Stimulated activated CD8-positive, alpha-beta memory T cell treated with anti-CD3 and anti-CD28 coated beads, Interleukin-12 subunit alpha, Interleukin-12 subunit beta, amount 100 ng/mL, for 1 hour (primary cell): ENCODE results near the gene UVSSA.
"Not testable (repeated sequence)": the region's sequence is repeated elsewhere in the genome, so short reads cannot be mapped to it uniquely, and the experiment has no call there.

ENCODE experiments used
- DNase-seq: peaks from one replicate; pipeline ENCODE4 v3.0.0-alpha.2; 2020; ENCODE audit warnings: low read depth

The UVSSA gene

DNA sequence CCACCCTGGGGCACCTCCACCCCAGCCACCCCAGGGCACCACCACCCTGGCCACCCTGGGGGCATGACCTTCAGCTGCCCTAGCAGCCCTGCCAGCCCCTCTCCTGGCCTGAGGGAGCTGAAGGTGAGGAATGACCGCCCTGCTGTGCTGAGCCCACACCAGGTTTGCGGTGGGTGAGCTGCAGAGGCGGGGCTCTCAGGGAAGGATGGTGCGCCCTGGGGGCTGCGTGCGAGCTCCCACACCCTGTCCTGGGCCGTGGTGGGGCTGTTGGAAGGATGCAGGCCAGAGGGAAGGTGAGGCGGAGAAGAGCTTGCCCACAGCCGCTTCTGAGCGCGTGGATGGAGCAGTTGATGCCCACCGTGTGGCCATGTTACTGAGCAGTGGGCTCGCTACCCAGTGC lies 17.7 kb downstream of the UVSSA start:
- DNase-seq: no peak

- no peak for DNase-seq
Observed at GRCh38 chr4:1365271-1366178, 18.5 kb downstream of the UVSSA start.

DNA sequence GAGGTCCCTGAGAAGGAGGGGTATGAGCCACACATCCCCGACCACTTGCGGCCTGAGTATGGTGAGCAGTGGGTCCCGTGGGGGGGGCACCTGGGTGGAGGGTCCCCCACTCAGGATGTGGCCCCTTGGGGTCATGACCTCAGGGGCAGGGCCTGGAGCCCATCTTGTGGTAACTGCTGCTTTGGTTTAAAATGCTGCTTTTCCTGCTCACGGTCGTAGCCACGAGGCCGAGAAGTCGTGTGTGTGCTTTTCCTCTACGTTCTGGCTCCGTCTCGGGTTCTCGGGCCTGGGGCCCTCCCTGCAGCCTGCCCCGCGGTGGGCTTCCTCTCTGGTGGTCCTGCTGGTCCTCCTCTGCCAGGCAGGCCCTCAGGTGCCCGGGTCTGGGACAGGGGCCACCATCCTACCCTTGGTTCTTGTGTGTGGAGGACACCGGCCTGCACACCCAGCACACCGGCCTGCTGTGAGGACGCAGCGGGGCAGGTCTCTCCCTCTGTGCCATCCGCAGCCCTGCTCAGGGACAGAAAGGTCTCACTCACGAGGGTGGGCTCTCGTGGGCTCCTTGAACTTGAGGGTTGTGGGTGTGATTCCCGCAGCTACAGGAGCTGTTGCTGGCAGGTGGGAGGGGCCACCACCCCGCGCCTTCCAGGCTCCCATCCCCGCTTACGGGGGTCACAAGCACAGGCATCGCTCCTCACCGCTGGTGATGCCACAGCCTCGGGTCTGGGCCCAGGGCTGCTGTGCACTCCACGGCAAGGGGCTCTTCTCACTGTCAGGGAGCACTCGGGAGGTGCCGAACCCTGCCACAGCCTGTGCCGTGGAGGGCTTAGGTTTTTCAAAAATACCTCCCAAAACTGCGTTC lies 19.6 kb downstream of the UVSSA start:
- no peak for DNase-seq

DNA sequence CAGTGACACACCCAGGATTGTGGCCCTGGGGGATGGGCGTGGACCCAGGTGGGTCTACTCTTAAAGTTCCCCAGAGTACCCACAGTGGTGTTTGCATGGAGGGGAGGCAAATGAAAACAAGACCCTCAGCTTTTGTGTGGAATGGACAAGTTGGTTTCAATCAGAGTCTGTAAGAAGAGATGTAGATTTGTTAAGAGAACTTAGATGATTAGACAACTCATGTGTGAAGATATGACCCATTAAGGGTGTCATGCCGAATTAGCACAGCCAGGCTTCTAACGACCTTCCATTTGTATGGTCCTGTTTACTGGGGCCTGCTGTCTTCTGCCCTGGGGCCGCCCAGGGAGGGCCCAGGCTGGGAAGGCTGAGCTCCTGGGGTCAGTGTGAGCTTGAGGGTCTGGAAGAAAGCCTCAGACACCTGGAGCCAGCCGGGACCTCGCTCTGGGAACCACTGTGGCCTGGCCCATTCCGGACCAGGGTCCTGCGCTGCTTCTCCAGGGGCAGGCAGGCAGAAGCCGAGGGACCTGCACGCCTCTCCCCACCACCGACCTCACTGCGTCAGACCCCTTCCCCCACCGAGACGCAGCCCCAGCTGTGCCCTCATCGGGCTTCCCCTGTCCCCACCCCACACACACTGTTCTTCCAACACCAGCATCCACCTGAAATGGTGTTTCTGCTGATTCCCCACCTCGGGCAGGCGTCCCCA lies 20.4 kb downstream of the UVSSA start:
- no peak for DNase-seq

- DNase-seq: no peak
Observed at GRCh38 chr4:1367936-1368289, 20.9 kb downstream of the UVSSA start.

GRCh38 chr4:1368421-1369090 lies 21.5 kb downstream of the UVSSA start:
- no peak for DNase-seq

GRCh38 chr4:1369091-1369450 lies 22.1 kb downstream of the UVSSA start:
- no peak for DNase-seq

DNA sequence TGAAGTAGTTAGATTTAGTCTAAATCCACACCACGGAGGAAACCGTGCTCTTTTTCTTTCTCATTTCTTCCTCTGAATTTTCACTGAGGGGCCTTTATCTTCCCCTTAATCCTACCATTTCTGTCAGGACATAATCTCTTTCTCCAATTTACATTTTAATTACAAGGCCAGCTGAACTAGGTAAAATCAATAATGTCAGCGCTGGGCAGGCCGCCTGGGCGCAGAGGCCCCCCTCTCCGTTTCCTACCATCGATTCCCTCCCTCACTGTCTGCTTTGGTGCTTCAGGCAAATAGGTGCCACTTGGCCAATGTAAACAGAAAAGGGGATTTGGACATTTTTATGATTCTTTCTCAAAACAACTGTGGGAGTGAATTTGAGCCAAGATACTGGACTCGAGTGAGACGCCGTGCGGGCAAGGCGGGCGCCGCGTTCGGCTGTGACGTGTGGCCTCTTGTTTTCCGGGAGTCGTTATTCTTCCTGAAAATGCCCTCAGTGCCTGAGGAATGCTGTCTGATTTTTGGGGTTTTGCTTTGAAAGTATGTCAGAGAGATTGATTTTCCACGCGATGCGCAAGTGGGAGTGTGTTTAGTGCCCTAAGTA lies 22.6 kb downstream of the UVSSA start:
- no peak for DNase-seq

GRCh38 chr4:1370321-1371124 lies 23.5 kb downstream of the UVSSA start:
- no peak for DNase-seq

GRCh38 chr4:1371176-1372165 lies 24.5 kb downstream of the UVSSA start:
- no peak for DNase-seq

DNA sequence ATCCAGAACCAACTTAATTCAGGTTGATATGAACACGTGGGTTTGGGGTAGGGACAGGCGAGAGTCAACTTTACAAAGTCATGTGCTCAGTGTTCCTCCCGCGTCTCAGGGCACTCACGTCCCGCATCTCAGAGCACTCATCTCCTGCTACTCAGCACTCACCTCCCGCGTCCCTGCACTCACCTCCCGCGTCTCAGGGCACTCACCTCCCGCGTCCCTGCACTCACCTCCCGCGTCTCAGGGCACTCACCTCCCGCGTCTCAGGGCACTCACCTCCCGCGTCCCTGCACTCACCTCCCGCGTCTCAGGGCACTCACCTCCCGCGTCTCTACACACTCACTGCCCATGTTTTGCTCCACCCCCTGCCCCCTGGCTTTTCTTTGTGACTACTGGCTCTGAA lies 25.6 kb downstream of the UVSSA start:
- not testable (repeated sequence) for DNase-seq

DNA sequence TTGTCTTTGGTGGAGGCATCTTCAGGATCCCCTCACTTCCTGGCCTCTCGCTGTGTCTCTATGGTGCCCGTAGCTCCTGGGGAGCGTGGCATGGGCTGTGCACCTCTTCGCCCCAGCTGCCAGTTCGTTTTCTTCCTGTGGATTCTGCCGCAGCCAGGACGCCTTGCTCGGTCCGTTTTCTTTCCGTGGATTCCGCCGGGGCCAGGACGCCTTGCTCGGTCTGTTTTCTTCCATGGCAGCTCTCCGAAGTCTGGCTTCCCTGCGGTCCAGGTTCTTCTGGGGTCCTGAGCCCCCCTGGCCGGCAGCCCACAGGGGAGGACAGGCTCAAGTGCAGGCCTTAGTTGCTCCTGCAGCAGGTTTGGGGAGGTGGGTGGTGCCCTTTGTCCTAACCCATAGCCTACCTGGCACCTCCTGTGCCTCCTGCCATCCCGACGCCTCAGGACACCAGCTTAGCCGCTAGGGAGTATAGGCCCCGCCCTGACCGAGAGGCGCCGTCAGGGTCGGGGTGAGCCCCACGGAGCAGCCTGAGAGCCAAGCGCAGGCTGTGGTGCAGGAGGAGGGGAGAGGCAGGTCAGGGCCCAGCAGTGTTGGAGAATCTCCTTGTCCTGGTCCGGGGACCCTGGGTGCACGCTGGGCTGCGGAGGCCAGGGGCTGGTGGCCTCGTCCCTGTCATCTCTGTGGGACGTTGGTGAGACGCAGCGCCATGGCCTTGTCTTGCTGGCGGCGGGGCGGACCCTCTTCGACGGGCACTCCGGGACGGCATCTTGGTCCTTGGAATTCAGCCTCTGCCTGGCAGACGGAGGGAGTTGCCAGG lies 27.1 kb downstream of the UVSSA start:
- no peak for DNase-seq

DNA sequence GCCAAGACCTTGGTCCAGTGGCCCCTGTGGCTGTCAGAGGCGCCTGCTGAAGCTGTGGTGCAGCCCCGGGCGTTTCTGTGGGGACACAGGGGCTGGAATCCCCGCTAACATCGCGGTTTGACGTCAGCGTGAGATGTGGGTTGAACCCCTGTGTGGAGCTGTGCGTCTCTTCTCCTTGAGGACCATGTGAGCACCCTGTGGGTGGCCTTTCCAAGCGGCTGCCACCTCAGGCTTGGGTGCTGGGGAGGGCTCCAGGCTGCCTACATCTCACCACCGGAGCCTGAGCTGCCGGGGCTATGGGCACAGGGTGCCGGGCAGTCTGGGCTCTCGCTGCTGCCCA lies 27.7 kb downstream of the UVSSA start:
- no peak for DNase-seq

DNA sequence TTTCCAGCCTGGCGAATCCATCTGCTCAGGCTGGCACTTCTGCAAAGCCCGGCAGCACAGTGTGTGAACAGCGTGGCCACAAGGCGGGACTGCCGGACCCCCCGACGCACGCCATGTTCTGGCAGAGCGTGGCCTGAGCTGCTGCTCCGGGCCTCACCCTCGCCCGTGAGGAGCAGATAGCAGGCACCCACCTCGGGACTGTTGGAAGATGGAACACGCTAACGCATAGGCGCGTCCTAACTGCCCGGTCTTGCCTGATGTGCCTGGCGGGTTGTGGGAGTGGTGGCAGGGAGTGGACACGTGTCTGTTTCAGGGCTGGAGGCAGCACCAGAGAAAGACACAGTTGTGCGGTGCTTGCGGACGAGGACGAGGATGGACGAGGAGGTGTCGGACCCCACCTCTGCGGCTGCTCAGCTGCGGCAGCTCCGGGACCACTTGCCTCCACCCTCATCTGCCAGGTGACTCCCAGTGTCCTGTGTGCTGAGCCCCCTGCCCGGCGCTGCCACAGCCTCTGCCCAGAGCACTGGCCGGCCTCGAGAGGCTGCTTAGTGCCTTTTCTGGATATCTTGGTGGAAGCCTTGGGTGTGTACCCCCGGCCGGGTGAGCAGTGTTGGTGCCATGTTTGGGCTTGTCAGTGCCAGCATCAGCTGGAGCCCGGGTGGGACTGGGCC lies 28.2 kb downstream of the UVSSA start:
- no peak for DNase-seq

DNA sequence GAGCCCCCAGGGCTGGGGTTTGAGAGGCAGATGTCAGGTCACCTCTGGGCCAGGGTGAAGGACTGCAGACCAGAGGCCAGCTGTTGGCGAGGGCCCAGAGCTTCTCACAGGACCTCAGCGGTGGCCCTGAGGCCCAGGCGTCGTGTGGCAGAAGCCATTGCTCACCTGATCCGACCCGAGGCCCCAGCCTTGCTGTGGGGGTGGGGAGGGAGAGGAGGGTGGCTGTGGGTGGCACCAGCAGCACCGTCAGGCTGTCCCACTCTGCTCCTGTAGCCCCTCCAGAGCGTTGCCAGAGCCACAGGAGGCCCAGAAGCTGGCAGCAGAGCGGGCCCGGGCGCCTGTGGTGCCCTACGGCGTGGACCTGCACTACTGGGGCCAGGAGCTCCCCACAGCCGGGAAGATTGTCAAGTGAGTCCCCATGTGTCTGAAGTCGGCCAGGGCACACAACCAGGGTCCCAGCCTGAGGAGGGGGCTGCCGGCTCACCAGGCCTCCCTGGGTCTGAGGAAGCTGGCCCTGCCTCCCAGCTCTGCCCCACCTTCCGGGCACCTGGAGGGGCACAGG lies 28.8 kb downstream of the UVSSA start:
- no peak for DNase-seq

DNA sequence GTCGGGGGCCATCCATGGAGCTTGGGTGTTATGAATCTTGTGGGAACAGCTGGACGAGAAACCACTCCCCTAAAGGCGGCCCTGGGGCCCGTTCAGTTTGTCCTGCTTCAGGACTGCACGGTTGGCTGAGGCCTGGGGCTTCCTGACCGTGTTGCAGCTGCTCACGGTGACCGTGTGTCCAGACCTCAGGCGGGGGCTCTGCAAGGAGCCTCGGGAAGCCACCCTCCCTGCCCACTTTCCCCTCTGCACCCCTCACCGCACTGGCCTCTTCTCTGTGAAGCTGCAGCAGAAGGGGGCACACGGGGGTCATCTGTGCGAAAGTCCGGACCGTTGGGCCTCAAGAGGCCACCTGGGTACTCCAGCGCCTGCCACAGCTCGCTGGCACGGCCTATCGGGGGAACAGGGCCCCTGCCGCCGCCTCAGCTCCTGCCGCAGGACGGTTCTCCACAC lies 29.4 kb downstream of the UVSSA start:
- DNase-seq: no peak

DNA sequence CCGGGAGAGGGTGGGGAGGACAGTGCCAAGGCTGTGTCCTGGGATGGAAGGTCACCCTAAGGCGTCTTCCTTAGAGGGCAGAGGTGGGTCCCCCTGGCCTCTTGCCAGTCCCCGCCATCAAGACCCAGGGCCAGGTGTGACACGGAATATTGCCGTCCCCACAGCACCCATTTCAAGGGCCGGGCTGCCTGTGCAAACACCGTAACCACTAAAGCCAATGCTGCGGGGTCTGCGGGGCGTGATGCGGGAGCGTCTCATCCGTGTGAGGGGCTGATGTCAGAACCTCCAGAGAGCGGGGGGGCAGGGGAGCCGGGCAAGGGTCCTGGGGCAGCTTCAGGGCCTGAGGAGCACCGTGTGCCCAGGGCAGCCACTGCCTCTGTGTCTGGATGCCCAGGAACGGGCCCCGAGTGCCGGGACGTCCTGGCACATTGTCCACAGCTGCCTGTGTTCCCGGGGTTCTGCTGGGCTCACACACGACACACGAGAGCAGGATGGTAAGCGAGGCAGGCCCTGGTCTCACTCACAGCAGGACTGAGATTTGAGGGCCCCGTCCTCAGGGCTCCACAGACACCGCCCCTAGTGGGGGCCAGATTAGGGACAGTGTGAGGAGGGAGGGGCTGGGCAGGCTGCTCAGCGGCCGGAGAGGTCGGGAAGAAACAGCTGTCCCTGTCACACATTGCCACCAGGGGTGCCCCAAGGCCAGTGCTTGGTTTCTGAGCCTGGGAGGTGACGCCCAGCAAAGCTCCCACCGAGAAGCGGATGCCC lies 30.0 kb downstream of the UVSSA start:
- DNase-seq: no peak
